EL (cell line): ENCODE results near the gene ACOT6.
A peak's percentile ranks its signal among the peaks of the same experiment; 100 is the strongest.
"Not testable (repeated sequence)": the region's sequence is repeated elsewhere in the genome, so short reads cannot be mapped to it uniquely, and the experiment has no call there.

Experiments
- DNase-seq: peaks from one replicate; pipeline ENCODE4 v3.0.0-alpha.2; 2016

Gene ACOT6

GRCh38 chr14:73612339-73613045 is at the start of gene ACOT6:
Gene ACOT6 (plus strand): TSS chr14:73612517. CDS start chr14:73612572, 55 bp downstream.
- peak; percentile 83 for DNase-seq

- not testable (repeated sequence) for DNase-seq
These were observed 49.6 kb upstream of the ACOT6 start for GRCh38 chr14:73562696-73563095.

GRCh38 chr14:73566431-73566830 is 45.9 kb upstream of the ACOT6 start:
- not testable (repeated sequence) for DNase-seq

GRCh38 chr14:73566935-73567334 is 45.4 kb upstream of the ACOT6 start:
- not testable (repeated sequence) for DNase-seq

GRCh38 chr14:73567358-73567757 is 45.0 kb upstream of the ACOT6 start:
- peak; percentile 8 for DNase-seq

GRCh38 chr14:73567951-73568885 is 44.1 kb upstream of the ACOT6 start:
- peak; percentile 37 for DNase-seq

- not testable (repeated sequence) for DNase-seq
These were observed 43.5 kb upstream of the ACOT6 start for GRCh38 chr14:73568886-73569184.

- peak; percentile 90 for DNase-seq
These were observed 42.9 kb upstream of the ACOT6 start, which contains the start of gene ACOT2 for GRCh38 chr14:73569185-73569958. Gene ACOT2 (plus strand): TSS chr14:73569213. CDS start chr14:73569241, 28 bp downstream.

GRCh38 chr14:73570913-73571312 is 41.4 kb upstream of the ACOT6 start:
- DNase-seq, result peak; percentile 44

GRCh38 chr14:73573034-73573433 is 39.3 kb upstream of the ACOT6 start:
- DNase-seq, result not testable (repeated sequence)

GRCh38 chr14:73573740-73574139 is 38.6 kb upstream of the ACOT6 start:
- DNase-seq, result not testable (repeated sequence)

GRCh38 chr14:73574251-73574650 is 38.1 kb upstream of the ACOT6 start:
- not testable (repeated sequence) for DNase-seq

GRCh38 chr14:73576391-73576790 is 35.9 kb upstream of the ACOT6 start:
- DNase-seq, result peak; percentile 29

GRCh38 chr14:73577214-73577613 is 35.1 kb upstream of the ACOT6 start:
- DNase-seq, result not testable (repeated sequence)

- not testable (repeated sequence) for DNase-seq
These were observed 30.0 kb upstream of the ACOT6 start for GRCh38 chr14:73582102-73582979.

GRCh38 chr14:73588695-73589094 is 23.6 kb upstream of the ACOT6 start:
- no peak for DNase-seq

- DNase-seq, result no peak
These were observed 23.2 kb upstream of the ACOT6 start for GRCh38 chr14:73589116-73589515.

- DNase-seq, result not testable (repeated sequence)
These were observed 21.7 kb upstream of the ACOT6 start for GRCh38 chr14:73590673-73591004.

- DNase-seq, result peak; percentile 36
These were observed 20.4 kb upstream of the ACOT6 start, which contains the start of gene ACOT4 for GRCh38 chr14:73591690-73592449. Gene ACOT4 (plus strand): TSS chr14:73591873. CDS start chr14:73591960, 87 bp downstream.

GRCh38 chr14:73594491-73594890 is 17.8 kb upstream of the ACOT6 start:
- DNase-seq, result no peak

- no peak for DNase-seq
These were observed 12.8 kb upstream of the ACOT6 start for GRCh38 chr14:73599499-73599898.
